ENCODE data around the gene NCOA6. TPM values are rescaled to one million over a fixed set of nuclear protein-coding genes. Genes with fewer than 3 reads are reported as not detected.

NCOA6 gene
- polyA plus RNA-seq, 4 donors: 19.3 to 46.5 (median 28.9) TPM

DNA sequence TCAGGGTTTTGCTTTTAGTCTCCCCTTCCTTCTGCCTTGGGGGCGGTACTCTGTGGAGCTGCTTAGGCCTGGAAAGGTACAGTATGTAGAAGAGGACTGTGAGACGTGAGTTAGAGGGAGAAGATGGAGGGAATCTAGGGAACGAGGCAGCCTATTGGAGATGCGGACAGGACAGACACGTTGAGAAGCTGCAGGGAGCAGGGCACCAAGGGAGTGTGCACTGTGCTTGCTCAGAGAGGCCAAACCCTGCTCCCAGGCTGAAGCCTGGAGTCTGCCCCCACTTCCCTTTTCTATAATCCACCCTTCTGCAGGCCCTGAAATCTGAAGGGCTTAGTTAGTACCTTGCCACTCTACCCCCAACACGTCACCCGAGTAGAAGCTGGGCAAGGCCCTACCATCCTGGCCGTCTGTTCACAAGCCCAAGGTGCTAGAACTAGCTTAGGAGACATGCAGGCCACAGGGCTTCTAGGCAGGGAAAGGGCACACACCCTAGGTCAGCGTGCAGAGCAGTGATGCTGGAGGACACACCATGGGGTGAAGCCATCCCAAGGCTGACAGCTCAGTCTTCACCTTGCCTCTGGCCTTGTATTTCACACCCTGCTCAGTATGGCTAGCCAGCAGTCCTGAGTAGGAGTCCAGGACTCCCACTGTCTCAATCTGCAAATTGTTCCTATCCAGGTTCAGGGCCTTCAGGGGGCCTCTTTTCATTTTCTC lies 114.4 kb downstream of the NCOA6 start:
- FAIRE-seq (no peak), DNase-seq (no peak)
- Histone ChIP-seq H3K27ac (ENCODE audit: low read depth in 1 of 3, low read length in 2 of 3) (no peak overlapping the region), H3K9me3 (ENCODE audit: control insufficient read depth in 2 of 2, insufficient read depth in 1 of 2, low read depth in 1 of 2, low read length in 1 of 2) (no peaks in the 10 kb centered on the region), H3K36me3 (ENCODE audit: control insufficient read depth in 3 of 3, insufficient read depth in 2 of 3, low read depth in 1 of 3, low read length in 3 of 3) (peaks cover 0 to 25% (median 3%) of the 10 kb centered on the region in 3 donors), H3K4me1 (ENCODE audit: control insufficient read depth in 3 of 3, insufficient read depth in 2 of 3, low read depth in 1 of 3, low read length in 2 of 3) (peaks cover 6 to 60% (median 6%) of the 10 kb centered on the region in 3 donors), H3K4me3 (ENCODE audit: low read depth in 1 of 3, low read length in 3 of 3) (no peak overlapping the region), H3K27me3 (ENCODE audit: control insufficient read depth in 3 of 3, insufficient read depth in 3 of 3, low read length in 3 of 3) (peaks cover 0 to 4% (median 0%) of the 10 kb centered on the region in 3 donors)
- 88 to 92% (median 91%) methylated on average over 9 of the region's 9 CpGs for WGBS, 3 donors

DNA sequence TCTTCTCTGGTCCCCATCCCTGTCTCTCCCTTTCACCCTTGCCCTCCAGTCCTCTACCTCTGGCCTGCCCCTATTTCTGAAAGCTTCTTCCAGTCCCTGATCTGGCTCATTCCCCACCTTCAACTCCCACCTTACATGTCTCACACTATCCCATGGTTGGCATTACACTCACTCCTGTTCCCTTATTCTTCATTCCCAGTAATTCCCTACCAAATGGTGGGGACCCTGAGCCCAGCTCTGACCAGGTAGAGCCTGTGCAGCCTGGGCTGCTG lies 114.9 kb downstream of the NCOA6 start:
- Histone ChIP-seq H3K4me3 (ENCODE audit: low read depth in 1 of 3, low read length in 3 of 3) (peak overlapping the region in 2 of 3 donors; percentile 39 to 55), H3K27me3 (ENCODE audit: control insufficient read depth in 3 of 3, insufficient read depth in 3 of 3, low read length in 3 of 3) (peaks cover 0 to 4% (median 0%) of the 10 kb centered on the region in 3 donors), H3K27ac (ENCODE audit: low read depth in 1 of 3, low read length in 2 of 3) (peak overlapping the region in 1 of 3 donors; percentile 91), H3K4me1 (ENCODE audit: control insufficient read depth in 3 of 3, insufficient read depth in 2 of 3, low read depth in 1 of 3, low read length in 2 of 3) (peaks cover 6 to 66% (median 6%) of the 10 kb centered on the region in 3 donors), H3K9me3 (ENCODE audit: control insufficient read depth in 2 of 2, insufficient read depth in 1 of 2, low read depth in 1 of 2, low read length in 1 of 2) (no peaks in the 10 kb centered on the region), H3K36me3 (ENCODE audit: control insufficient read depth in 3 of 3, insufficient read depth in 2 of 3, low read depth in 1 of 3, low read length in 3 of 3) (peaks cover 0 to 21% (median 3%) of the 10 kb centered on the region in 3 donors)
- FAIRE-seq (no peak), DNase-seq (no peak)

DNA sequence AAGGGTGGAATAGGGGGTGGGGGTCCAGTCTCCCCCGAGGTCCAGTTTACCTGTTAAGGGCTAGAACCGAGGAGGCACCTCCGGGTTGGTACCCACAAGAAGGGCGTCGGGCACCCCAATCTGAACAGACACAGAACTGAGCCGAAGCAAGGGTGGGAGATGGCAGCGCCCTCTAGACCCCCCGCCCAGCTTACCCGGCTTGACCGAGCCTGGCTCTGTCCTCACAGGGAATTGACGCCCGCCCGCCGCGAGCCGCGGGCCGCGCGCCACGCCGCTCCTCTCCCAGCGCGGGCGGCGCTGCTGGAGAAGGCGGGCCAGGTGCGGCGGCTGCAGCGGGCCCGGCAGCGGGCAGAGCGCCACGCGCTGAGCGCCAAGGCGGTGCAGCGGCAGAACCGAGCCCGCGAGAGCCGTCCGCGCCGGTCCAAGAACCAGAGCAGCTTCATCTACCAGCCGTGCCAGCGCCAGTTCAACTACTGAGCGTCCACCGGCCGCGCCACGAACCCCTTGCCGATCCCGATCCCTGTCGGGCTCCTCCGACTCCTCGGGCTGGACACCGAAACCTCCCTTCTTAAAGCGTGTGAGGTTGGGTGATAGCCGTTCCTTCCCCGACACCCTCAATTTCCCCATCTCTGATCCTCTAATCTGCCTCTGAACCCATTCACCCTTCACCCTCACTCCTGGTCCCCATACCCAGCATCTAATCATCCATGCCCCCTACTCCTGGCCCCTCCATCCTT lies 115.5 kb downstream of the NCOA6 start:
- DNase-seq (peak in 1 of 2 donors; percentile 56), FAIRE-seq (no peak)
- Histone ChIP-seq H3K4me3 (ENCODE audit: low read depth in 1 of 3, low read length in 3 of 3) (peak overlapping the region; percentile 17 to 63 (median 55)), H3K27me3 (ENCODE audit: control insufficient read depth in 3 of 3, insufficient read depth in 3 of 3, low read length in 3 of 3) (peaks cover 0 to 4% (median 0%) of the 10 kb centered on the region in 3 donors), H3K4me1 (ENCODE audit: control insufficient read depth in 3 of 3, insufficient read depth in 2 of 3, low read depth in 1 of 3, low read length in 2 of 3) (peaks cover 6 to 71% (median 6%) of the 10 kb centered on the region in 3 donors), H3K36me3 (ENCODE audit: control insufficient read depth in 3 of 3, insufficient read depth in 2 of 3, low read depth in 1 of 3, low read length in 3 of 3) (peaks cover 0 to 18% (median 3%) of the 10 kb centered on the region in 3 donors), H3K27ac (ENCODE audit: low read depth in 1 of 3, low read length in 2 of 3) (peak overlapping the region; percentile 28 to 91 (median 68)), H3K9me3 (ENCODE audit: control insufficient read depth in 2 of 2, insufficient read depth in 1 of 2, low read depth in 1 of 2, low read length in 1 of 2) (no peaks in the 10 kb centered on the region)
- 3 to 5% (median 3%) methylated on average over 38 to 61 of the region's 61 CpGs for whole genome bisulfite sequencing, 3 donors

DNA sequence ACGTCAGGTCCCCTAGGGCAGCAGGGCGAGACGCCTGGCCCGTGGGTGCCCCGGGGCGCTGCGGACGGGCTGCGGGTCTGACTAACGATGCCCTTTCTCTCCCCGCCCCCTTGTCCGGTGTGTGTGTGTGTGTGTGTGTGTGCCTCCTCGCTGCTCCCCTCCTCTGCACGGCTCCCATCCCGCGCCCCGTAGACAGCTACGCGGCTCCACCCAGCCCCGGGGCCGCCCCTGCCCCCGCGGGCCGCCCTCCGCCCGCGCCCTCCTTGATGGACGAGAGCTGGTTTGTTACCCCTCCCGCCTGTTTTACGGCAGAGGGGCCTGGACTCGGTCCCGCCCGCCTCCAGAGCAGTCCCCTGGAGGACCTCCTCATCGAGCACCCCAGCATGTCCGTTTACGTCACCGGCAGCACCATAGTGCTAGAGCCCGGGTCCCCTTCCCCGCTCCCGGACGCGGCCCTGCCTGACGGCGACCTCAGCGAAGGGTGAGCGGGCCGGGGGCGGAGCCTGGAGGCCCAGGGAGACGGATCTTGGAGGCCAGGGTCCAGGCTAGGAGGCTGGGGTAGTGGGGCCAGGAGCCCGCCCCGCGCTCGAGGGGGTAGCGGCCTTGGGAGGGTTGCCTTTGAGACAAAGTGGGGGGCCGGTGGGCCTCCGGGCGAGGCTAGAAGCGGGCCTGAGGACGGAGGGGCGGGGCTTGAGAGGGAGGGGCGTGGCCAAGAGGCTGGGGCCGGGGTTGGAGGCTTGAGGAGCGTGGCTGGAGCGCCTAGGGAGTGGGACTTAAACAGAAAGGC lies 116.2 kb downstream of the NCOA6 start:
- peak overlapping the region; percentile 28 to 91 (median 68) for H3K27ac ChIP-seq (ENCODE audit: low read depth in 1 of 3, low read length in 2 of 3)
- peaks cover 0 to 15% (median 0%) of the 10 kb centered on the region in 3 donors for H3K36me3 ChIP-seq (ENCODE audit: control insufficient read depth in 3 of 3, insufficient read depth in 2 of 3, low read depth in 1 of 3, low read length in 3 of 3)
- H3K4me1 ChIP-seq (ENCODE audit: control insufficient read depth in 3 of 3, insufficient read depth in 2 of 3, low read depth in 1 of 3, low read length in 2 of 3): peaks cover 6 to 74% (median 6%) of the 10 kb centered on the region in 3 donors
- FAIRE-seq: no peak
- peak overlapping the region; percentile 50 to 63 (median 55) for H3K4me3 ChIP-seq (ENCODE audit: low read depth in 1 of 3, low read length in 3 of 3)
- H3K9me3 ChIP-seq (ENCODE audit: control insufficient read depth in 2 of 2, insufficient read depth in 1 of 2, low read depth in 1 of 2, low read length in 1 of 2): no peaks in the 10 kb centered on the region
- peak; percentile 68 to 92 for DNase-seq
- WGBS, 3 donors: 0 to 1% (median 1%) methylated on average over 37 to 64 of the region's 64 CpGs
- H3K27me3 ChIP-seq (ENCODE audit: control insufficient read depth in 3 of 3, insufficient read depth in 3 of 3, low read length in 3 of 3): peaks cover 0 to 4% (median 0%) of the 10 kb centered on the region in 3 donors

DNA sequence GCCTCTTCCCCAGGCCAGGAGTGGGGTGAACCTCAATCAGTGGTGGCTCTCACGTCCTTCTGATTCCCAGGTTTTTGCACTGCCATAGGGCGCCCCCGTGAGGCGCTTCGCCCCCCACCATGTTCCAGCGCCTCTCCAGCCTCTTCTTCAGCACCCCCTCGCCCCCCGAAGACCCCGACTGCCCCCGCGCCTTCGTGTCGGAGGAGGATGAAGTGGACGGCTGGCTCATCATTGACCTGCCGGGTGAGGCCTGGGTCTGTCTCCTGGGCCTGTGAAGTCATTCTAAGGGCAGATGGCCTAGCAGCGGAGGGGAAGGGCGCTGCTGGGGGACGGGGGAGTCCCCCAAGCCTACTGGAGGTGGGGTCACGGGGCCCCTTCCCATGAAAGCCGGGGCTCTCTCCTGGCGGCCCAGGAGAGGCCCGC lies 116.8 kb downstream of the NCOA6 start:
- H3K4me3 ChIP-seq (ENCODE audit: low read depth in 1 of 3, low read length in 3 of 3): peak overlapping the region; percentile 50 to 63 (median 55)
- DNase-seq (peak; percentile 26 to 74), FAIRE-seq (no peak)
- no peaks in the 10 kb centered on the region for H3K9me3 ChIP-seq (ENCODE audit: control insufficient read depth in 2 of 2, insufficient read depth in 1 of 2, low read depth in 1 of 2, low read length in 1 of 2)
- peak overlapping the region in 2 of 3 donors; percentile 27 to 91 for H3K27ac ChIP-seq (ENCODE audit: low read depth in 1 of 3, low read length in 2 of 3)
- H3K27me3 ChIP-seq (ENCODE audit: control insufficient read depth in 3 of 3, insufficient read depth in 3 of 3, low read length in 3 of 3): peaks cover 0 to 4% (median 0%) of the 10 kb centered on the region in 3 donors
- H3K4me1 ChIP-seq (ENCODE audit: control insufficient read depth in 3 of 3, insufficient read depth in 2 of 3, low read depth in 1 of 3, low read length in 2 of 3): peaks cover 4 to 68% (median 6%) of the 10 kb centered on the region in 3 donors
- H3K36me3 ChIP-seq (ENCODE audit: control insufficient read depth in 3 of 3, insufficient read depth in 2 of 3, low read depth in 1 of 3, low read length in 3 of 3): peaks cover 0 to 11% (median 0%) of the 10 kb centered on the region in 3 donors
- 5 to 11% (median 6%) methylated on average over 19 to 22 of the region's 22 CpGs for WGBS, 3 donors

DNA sequence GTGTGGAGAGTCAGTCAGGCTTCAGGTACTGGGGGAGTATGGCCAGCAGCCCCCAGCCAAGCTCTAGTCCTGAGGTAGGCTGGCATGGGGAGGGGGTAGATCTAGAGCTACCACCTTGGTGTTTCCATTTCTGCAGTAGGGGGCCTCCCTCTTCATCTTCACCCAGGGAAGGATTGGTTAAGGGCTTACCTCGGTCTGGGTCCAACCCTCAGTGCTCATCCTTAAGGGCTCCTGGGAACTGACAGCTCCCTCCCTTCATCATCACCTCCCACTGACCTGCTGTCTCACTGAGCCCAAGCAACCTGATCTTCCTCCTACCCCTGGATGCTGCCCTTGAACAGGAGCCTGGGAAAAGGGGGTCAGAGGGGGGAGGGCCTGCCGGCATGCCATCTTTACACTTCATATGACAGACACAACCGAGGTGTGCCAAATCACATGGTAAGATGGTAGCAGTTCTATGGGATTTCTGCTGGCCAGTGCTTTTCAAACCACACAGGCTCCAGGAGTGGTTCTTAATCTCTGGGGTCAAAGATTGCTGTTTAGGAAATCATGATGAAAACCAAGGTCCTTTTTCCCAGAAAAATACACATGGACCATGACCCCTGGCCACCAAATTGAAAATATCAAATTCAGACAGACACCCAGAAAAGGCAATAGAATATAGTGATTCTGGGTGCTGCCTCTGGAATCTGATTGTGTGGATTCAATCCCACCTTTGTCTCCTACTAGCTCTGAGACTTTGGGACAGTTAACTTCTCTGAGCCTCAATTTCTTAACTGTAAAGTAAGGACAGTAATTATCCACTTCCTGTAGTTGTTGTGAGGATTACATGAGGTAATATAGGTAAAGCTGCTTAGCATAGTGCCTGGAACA lies 118.3 kb downstream of the NCOA6 start:
- peaks cover 0 to 11% (median 0%) of the 10 kb centered on the region in 3 donors for H3K36me3 ChIP-seq (ENCODE audit: control insufficient read depth in 3 of 3, insufficient read depth in 2 of 3, low read depth in 1 of 3, low read length in 3 of 3)
- peaks cover 3 to 61% (median 3%) of the 10 kb centered on the region in 3 donors for H3K4me1 ChIP-seq (ENCODE audit: control insufficient read depth in 3 of 3, insufficient read depth in 2 of 3, low read depth in 1 of 3, low read length in 2 of 3)
- H3K27ac ChIP-seq (ENCODE audit: low read depth in 1 of 3, low read length in 2 of 3): peak overlapping the region in 2 of 3 donors; percentile 17 to 98
- no peak overlapping the region for H3K4me3 ChIP-seq (ENCODE audit: low read depth in 1 of 3, low read length in 3 of 3)
- FAIRE-seq: no peak
- H3K27me3 ChIP-seq (ENCODE audit: control insufficient read depth in 3 of 3, insufficient read depth in 3 of 3, low read length in 3 of 3): peaks cover 0 to 6% (median 0%) of the 10 kb centered on the region in 3 donors
- peak in 1 of 2 donors; percentile 37 for DNase-seq
- no peaks in the 10 kb centered on the region for H3K9me3 ChIP-seq (ENCODE audit: control insufficient read depth in 2 of 2, insufficient read depth in 1 of 2, low read depth in 1 of 2, low read length in 1 of 2)
- WGBS, 3 donors: 52 to 79% (median 54%) methylated on average over 3 of the region's 3 CpGs

DNA sequence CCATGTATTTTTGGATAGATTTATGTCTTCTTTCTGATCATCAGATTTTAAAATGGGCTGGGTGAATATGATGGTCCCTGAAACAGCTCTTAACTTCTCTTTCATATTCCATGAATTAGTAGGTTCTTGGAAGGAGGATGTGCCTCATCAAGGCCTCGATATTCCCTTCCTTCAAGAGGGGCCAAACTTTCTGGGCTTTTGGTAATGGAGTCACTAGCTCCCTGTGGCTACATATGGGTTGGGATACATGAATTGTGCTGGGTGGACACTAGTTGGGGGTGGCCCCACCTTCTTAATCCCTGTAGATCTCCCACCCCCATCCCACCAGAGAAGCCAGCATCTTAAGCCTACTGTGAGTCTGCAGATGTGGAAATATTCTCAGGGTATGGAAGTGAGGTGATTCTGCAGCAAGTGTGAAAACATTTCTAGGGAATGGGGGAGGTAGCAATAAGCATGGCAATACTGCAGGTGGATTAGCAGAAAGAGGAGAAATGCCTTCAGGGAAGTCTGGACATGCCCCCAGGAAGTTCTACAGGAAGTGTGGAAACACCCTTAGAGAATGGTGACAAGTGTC lies 119.1 kb downstream of the NCOA6 start:
- FAIRE-seq (no peak), DNase-seq (no peak)
- peaks cover 3 to 54% (median 3%) of the 10 kb centered on the region in 3 donors for H3K4me1 ChIP-seq (ENCODE audit: control insufficient read depth in 3 of 3, insufficient read depth in 2 of 3, low read depth in 1 of 3, low read length in 2 of 3)
- peaks cover 0 to 14% (median 0%) of the 10 kb centered on the region in 3 donors for H3K27me3 ChIP-seq (ENCODE audit: control insufficient read depth in 3 of 3, insufficient read depth in 3 of 3, low read length in 3 of 3)
- H3K9me3 ChIP-seq (ENCODE audit: control insufficient read depth in 2 of 2, insufficient read depth in 1 of 2, low read depth in 1 of 2, low read length in 1 of 2): no peaks in the 10 kb centered on the region
- 85 to 92% (median 90%) methylated on average over 1 of the region's 1 CpG for WGBS, 3 donors
- peak overlapping the region in 1 of 3 donors; percentile 98 for H3K27ac ChIP-seq (ENCODE audit: low read depth in 1 of 3, low read length in 2 of 3)
- H3K4me3 ChIP-seq (ENCODE audit: low read depth in 1 of 3, low read length in 3 of 3): no peak overlapping the region
- H3K36me3 ChIP-seq (ENCODE audit: control insufficient read depth in 3 of 3, insufficient read depth in 2 of 3, low read depth in 1 of 3, low read length in 3 of 3): peaks cover 0 to 6% (median 0%) of the 10 kb centered on the region in 3 donors

Measured in small intestine (tissue), 7 donors.